GM18873 (cell line): Measurements from ENCODE around the gene JAM2.
"Not testable (repeated sequence)": the region's sequence is repeated elsewhere in the genome, so short reads cannot be mapped to it uniquely, and the experiment has no call there.

Source experiments
- ATAC-seq: cut with Tn5 transposase; IDR thresholded peaks from one replicate; pipeline ENCODE4 v1.9.1; 2021; ENCODE audit warnings: mild to moderate bottlenecking, moderate library complexity, moderate number of reproducible peaks; ENCODE audit not compliant: unreplicated experiment, low FRiP score

Gene JAM2

DNA sequence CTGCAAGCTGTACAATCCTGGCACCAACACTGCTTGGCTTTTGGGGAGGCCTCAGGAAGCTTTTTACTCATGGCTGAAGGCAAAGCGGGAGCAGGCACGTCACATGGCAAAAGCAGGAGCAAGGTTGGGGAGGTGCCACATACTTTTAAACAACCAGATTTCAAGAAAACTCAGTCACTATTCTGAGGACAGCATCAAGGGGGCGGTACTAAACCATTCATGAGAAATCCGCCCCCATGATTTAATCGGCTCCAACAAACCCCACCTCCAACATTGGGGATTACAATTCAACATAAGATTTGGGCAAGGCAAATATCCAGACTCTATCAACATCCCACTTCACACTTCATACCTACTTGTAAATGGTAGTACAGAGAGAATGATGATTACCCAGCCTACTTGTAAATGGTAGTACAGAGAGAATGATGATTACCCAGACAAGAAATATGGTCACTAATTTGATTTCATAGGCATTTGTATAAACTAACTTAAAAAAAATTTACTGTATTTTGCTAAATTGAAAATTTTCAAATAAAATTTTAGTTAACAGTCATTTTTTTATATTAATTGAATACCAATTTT, 70.7 kb downstream of the JAM2 start:
- no peak for ATAC-seq

- no peak for ATAC-seq
Observed at GRCh38 chr21:25710550-25710949, 71.5 kb downstream of the JAM2 start.

GRCh38 chr21:25714066-25714465, 75.0 kb downstream of the JAM2 start:
- not testable (repeated sequence) for ATAC-seq

DNA sequence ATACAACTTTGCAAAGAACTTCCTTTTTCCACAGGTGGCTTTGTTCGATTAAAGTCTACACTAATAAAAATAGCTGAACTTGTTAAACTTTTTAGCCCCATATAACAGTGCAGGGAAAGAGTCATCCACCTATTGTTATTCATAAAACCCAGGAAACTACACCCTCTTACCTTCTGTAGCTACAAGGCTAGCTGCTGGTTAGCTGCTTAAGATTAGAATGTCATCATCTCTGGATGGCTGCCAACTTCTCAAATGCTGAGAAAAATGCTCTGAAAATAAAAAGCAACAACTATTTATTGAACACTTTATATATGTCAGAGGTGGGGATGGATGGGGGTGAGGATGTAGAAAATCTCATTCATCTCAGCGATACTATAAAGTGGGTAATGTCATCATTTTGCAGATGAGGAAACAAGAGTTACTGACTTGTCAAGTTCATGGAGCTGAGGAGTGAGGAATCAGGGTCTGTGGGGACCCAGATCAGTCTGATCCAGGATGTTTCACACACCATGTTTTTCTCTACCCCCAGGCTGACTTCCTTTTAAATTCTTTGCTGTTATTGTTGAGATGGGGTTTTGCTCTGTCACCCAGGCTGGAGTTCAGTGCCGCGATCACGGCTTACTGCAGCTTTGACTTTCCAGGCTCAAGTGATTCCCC, 78.6 kb downstream of the JAM2 start:
- no peak for ATAC-seq

- no peak for ATAC-seq
Observed at GRCh38 chr21:25721987-25722386, 82.9 kb downstream of the JAM2 start.

DNA sequence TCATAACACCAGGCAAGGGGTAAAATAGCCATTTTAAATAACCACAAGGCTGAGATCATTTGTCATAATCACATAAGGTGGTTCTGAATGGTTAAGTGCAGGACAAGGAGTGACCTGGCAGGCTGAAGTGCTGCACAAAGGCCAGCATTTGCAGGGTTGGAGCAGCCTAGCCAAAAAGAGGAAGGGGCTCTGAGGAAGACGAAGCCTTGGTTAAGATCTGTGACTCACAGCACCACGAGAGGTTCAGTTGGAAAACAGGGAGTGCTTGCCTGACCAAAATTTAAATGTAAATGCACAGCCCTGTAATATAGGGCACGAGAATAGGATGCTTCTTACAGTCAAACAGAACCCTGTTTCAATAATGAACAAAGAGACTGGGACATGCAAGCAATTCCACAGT, 83.6 kb downstream of the JAM2 start:
- no peak for ATAC-seq

GRCh38 chr21:25732091-25732760, 93.2 kb downstream of the JAM2 start:
- ATAC-seq: no peak

DNA sequence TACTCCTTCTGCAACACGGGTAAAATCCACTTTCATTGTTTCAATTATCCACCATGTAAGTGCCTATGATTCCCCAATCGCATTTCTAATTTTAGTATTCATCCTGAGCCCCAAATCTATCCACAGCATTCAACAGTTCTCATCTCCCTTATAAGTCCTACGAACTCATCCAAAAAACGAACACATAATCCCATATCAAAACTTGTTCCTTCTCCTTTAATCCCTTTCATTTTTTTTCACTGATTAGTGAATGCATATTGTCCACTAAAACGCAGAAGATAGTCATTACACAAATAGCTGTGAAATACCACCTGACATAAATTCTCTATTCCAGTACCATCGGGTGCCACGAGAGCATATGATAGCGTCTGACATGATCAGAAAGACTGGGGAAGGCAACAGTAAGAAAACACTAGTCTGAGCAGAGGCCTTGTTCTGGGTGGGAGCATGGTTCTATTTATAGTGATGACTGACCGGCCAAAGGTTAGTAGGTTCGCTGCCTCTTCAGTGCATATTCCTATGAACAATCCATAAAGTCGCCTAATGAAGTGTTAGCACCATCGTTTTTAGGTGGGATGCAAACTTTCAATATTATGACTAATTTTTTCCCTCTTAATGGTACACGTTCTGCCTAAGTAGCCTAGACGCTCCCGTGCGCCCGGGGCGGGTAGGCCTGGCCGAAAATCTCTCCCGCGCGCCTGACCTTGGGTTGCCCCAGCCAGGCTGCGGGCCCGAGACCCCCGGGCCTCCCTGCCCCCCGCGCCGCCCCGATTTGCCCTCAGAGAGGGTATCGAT, 95.0 kb downstream of the JAM2 start:
- ATAC-seq: peak; percentile 4

GRCh38 chr21:25734654-25734903, 95.5 kb downstream of the JAM2 start:
- ATAC-seq: peak; percentile 6

DNA sequence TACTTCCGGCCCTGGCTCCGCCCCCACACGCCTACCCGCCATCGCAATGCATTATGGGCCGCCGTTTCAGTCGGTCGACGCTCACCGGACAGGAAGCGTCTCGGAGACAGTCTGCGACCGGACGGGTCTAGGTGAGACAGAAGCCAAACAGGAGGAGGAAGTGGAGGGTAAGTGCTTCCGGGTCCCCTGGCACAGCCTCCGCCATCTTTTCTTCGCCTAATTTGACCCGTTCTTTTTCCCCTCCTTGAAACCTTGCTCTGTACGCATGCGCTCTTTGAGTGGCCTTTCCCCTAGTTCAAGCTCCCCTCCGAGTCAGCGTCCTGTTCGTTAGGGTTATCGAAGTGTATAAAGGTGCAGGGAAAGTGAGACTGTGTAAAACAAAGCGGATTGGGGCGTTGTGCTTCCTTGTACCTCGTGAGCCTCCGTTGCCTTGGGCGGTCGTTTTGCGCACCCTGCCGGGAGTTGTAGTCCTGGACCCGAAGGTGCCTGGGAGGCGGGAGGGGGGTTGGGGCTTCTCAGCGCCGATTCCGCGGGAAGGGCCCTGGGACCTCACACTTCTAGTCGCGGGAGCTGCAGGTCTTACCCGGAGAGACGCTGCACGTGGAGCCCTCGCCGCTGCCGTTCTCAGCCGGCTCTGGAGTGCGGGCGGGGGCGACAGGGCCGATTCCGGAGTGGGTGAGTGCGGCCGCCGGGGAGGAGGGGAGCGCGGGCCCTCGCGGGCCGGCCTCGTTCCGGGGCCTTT, 96.0 kb downstream of the JAM2 start, which contains the start of the genes ATP5PF and GABPA:
TSS of gene ATP5PF (minus strand) at position 1 of the 742 bp plus-strand sequence. CDS start 5,110 bp downstream, outside the sequence.
TSS of gene GABPA (plus strand) at position 69 of the 742 bp plus-strand sequence. CDS start 6,627 bp downstream, outside the sequence.
- ATAC-seq: peak; percentile 88

DNA sequence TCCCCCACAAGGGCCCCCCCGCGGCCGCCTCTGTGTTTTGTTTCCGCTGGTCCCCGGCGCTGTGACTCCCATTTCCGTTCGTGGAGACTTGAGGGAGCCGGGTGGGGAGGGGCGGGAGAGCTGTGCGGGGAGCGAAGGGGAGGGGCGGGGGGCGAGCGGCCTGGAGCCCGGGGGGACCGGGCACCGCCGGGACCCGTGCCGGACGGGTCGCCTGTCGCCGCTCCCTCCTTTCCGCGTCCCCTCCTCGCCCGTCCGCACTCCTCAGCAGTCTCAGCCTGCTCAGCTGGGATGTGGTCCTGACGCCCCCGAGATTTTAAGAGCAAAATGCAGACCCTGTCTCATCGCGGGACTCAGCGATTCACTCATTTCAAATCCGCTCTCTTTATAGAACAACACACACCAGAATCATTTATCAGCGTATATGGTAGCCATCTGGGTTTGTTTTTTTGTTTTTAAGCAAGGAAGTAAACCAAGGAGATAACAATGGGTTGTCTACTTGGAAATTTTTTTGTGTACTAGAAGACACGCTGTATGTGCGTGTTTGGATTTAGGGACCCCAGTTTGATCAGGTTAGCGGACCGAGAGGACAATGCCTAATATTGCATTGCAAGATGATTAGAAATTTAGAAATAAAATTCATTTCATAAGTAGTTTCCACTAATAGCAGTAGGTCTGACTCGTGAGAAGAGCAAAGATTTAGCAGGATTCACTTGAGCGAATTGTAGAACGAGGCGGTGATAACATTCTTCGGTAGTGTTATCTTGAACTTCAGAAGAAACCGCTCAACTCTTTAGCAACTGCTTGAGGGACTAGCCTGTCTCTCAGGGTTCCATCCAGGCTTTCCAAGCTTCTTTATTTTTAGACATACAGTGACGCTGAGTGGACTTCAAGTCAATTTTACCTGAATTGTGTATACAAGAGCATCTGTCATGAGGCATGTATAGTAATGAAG, 96.9 kb downstream of the JAM2 start:
- ATAC-seq: peak; percentile 4

DNA sequence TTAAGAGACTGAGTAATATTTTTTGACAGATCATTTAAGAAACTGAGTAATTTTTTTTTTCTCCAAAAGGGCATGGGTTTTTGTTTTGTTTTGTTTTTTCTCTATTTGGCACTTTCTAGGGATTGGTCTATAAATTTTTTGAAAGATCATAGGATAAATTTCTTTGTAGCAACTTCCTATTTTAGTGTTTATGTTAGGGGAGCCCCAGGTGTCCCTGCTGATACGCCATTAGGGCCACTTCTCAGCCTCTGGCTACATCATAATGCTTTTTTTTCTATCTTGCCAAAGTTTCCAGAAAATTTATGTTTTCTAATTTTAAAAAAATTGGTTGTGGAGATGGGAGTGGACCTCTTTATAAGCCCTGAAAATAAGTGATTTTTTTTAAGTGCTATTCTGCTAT, 98.4 kb downstream of the JAM2 start:
- no peak for ATAC-seq

- ATAC-seq: no peak
Observed at GRCh38 chr21:25742900-25743299, 103.8 kb downstream of the JAM2 start.

- ATAC-seq: no peak
Observed at GRCh38 chr21:25744854-25745253, 105.8 kb downstream of the JAM2 start.

GRCh38 chr21:25750085-25750484, 111.0 kb downstream of the JAM2 start:
- ATAC-seq: no peak

- no peak for ATAC-seq
Observed at GRCh38 chr21:25752416-25752815, 113.4 kb downstream of the JAM2 start.

DNA sequence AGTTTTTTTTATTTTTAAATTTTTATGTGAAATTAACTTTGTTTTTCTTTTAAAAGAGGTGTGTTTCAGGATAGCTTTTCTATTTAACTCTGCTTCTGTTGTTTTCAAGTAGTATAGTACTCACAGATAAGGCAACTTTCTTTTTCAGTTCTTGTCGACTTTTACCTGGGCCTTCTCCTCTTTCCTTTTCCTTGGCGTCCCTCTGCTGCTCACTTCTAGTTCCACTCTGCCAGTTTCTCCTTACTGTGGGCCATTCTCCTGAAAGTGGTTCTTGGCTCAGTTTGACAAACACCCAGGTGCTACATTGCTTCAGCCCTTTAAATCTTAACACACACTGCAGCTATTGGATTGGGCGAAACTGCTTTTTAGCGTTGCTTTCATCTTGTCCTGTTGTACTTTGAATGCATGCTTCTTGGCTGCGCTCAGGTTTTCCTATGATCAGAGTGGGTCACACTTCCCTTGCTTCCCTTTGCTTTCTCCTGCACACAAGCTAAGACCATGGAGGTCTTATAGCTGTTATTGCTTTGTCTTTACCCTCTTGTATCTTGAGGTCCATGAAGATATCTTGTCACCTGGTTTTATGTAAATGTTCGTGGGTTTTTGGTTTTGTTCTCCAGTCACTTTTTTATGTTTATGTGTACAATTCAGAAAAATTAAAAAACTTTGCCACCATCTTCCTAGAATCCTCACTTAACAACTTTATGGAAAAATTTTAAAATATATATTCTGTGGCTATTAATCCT, 117.3 kb downstream of the JAM2 start:
- no peak for ATAC-seq

DNA sequence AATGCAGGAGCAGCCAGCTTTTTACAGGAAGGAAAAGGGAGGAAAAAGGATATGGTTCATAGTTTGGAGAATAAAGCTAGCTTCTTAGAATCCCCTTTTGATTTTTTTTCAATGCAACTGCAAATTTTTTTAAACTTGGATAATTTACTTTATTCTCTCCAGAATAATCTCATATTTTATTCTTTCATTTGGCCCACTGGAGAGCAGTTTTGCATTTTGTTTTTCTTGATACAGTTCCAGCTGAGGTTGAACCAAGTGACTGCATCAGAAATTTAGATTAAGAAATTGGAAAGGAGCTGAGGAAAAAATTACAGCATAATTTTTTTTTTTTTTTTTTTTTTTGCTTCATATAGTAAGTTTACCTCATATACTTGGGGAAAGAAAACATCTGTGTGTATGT, 118.5 kb downstream of the JAM2 start:
- ATAC-seq: no peak

- ATAC-seq: no peak
Observed at GRCh38 chr21:25759573-25759972, 120.5 kb downstream of the JAM2 start.
